Liver (tissue), 3 donors: ENCODE measurements around the gene CTAGE1.

ENCODE experiments used
- ATF3 ChIP-seq: IDR thresholded peaks from 2 replicates; pipeline ENCODE4 v1.6.1; 2016; ENCODE audit warnings: antibody characterized with exemption
- CTCF ChIP-seq: fragments of 150-350 bp; IDR thresholded peaks from 2 replicates; pipeline ENCODE4 v1.5.1; 2017; ENCODE audit warnings: improper control_type of control experiment, low read depth, low read length; ENCODE audit not compliant: missing input control
- JUND ChIP-seq, 2 donors: IDR thresholded peaks; 2 replicates each; pipeline ENCODE4 v1.6.1; 2016; ENCODE audit warnings: antibody characterized with exemption in 2 of 2
- REST ChIP-seq: IDR thresholded peaks from 2 replicates; pipeline ENCODE4 v1.6.1; 2016; ENCODE audit warnings: antibody characterized with exemption, mild to moderate bottlenecking
- donor health status: healthy.
- donor health status: healthy.

- TF ChIP-seq CTCF (no peak), REST (no peak), ATF3 (no peak), JUND (IDR thresholded peaks at IDR 0.05) (no peak)
These were observed 37.9 kb upstream of the CTAGE1 start for GRCh38 chr18:22455425-22456115.
